Body of pancreas (tissue), 2 donors: ENCODE data around the gene GCNA. TPM values are rescaled to one million over a fixed set of nuclear protein-coding genes. Genes with fewer than 3 reads are reported as not detected.

Source experiments
- total RNA-seq, 2 donors: library from RNA; depleted of rRNA; stranded (reverse); fragments of >200 nt; gene quantifications; one replicate each; pipeline ENCODE4 v1.1.0, GENCODE V29; 2016

The GCNA gene
- total RNA-seq, 2 donors from 2014 or later = 3.6 to 6.9 TPM

Other genes starting within 250 kb of the GCNA start
- gene TAF1, start 212.1 kb upstream of the GCNA start, total RNA-seq = 10 to 100 TPM; 24.4 to 38.9 TPM
- gene OGT, start 45.3 kb upstream of the GCNA start, total RNA-seq = 100 to 1,000 TPM; 180 to 184 TPM
- gene CXCR3, start 40.1 kb downstream of the GCNA start, total RNA-seq = under 1 TPM in 1 of 2 donors, not detected in 1; 0.78 TPM
- not detected for gene CXorf49, start 139.8 kb downstream of the GCNA start, total RNA-seq
- gene CXorf49B, start 184.9 kb downstream of the GCNA start, total RNA-seq = not detected